ENCODE results near the gene RIMS4.

DNA sequence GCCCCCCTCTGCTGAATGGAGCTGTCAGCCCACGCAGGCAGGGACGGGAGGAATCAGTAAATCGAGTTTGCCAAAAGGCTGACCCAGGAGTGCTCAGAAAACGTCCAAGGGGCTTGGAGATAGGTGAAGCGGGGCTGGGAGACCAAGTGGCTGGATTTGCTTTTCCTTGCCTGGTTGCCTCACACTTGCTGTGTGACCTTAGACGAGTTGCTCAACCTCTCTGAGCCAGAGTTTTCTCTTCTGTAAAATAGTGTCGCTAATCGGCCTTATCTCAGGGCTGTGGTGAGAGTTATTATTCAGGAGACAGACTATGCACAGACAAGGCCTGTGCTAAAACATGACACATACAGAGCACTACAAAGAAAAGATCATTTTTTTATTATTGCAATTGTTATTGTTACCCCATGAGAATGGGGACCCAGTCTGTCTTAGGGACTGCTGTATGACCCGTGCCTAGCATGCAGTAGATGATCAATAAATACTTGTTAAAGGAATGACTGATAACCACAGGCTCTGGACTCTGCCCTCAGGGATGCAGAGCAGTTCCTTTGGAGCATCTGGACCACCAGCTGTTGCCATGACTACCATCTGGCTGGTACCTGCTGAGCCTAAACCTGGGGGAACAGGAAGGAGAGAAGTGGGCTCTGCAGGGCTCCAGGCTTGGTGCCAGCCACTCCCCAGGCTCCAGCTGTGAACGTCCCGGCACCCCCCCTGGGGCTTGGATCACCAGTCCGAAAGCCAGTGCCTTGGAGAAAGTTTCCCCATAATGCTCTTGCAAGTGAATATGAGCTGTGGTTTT is 63.8 kb downstream of the RIMS4 start:
- TF ChIP-seq BCL11A (IDR thresholded peaks at IDR 0.05; ENCODE audit: low read depth, low read length) (no peak), POLR2A (IDR thresholded peaks at IDR 0.05; ENCODE audit: low read depth, low read length) (no peak), RFX5 (IDR thresholded peaks at IDR 0.05; ENCODE audit: low read depth, low read length) (no peak), ZZZ3 (IDR thresholded peaks at IDR 0.05; ENCODE audit: control insufficient read depth, insufficient read length, low read depth) (no peak)
